ENCODE measurements around the gene ZKSCAN8. TPM values are rescaled to one million over a fixed set of nuclear protein-coding genes. Genes with fewer than 3 reads are reported as not detected.

The ZKSCAN8 gene
- total and polyA plus RNA-seq, 2 experiments from 2014 or later: 4.1 to 12.0 TPM

GRCh38 chr6:28205879-28206278 lies 64.2 kb downstream of the ZKSCAN8 start:
- Histone ChIP-seq H3K36me3 (ENCODE audit: low read depth) (no peaks in the 10 kb centered on the region), H4K20me1 (ENCODE audit: insufficient read depth) (no peaks in the 10 kb centered on the region), H2AFZ (no peak overlapping the region), H3K4me1 (ENCODE audit: insufficient read depth) (no peaks in the 10 kb centered on the region), H3K27me3 (replicated peaks; ENCODE audit: insufficient read depth) (peaks cover 53% of the 10 kb centered on the region), H3F3A (ENCODE audit: insufficient read depth) (no peaks in the 10 kb centered on the region), H3K9ac (no peak overlapping the region), H3K9me3 (ENCODE audit: low read depth) (no peaks in the 10 kb centered on the region), H3K4me2 (ENCODE audit: unreplicated experiment) (no peak overlapping the region), H3K9me2 (ENCODE audit: insufficient read depth) (no peaks in the 10 kb centered on the region), H3K4me3 (no peak overlapping the region), H3K79me2 (ENCODE audit: insufficient read depth) (no peaks in the 10 kb centered on the region), H3K27ac (no peak overlapping the region)
- 76 to 79% methylated on average over 1 of the region's 1 CpG for WGBS, 2 experiments (ENCODE audit: low coverage in 1 of 2, low lambda C conversion rate in 2 of 2, missing lambda C conversion rate in 2 of 2)
- in situ Hi-C loops (cut with MboI): no loop called here
- TF ChIP-seq EZH2phosphoT487 (IDR thresholded peaks at IDR 0.05; ENCODE audit: insufficient read depth, low read depth) (no peak), EZH2 (IDR thresholded peaks at IDR 0.05; ENCODE audit: insufficient read depth, poor library complexity, severe bottlenecking) (no peak)
- DNase-seq: no peak

DNA sequence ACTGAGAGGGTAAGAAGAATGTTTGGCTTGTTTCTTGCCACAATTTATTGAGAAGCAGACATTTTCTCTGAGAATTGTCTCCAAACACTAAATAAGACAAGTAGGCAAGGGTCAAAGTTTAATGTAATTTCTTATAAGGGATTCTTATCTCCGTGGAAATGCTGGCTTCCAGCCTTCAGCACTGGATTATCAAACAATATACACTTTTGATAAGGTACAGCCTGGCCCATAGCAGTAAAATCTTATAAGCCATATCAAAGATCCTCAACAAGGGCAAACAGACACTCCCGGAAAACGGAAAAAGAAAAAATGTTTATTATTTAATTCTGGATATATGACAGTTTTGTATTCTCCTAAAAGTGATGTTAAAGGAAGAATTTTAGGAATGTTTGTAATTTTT lies 64.8 kb downstream of the ZKSCAN8 start:
- Histone ChIP-seq H4K20me1 (ENCODE audit: insufficient read depth) (no peaks in the 10 kb centered on the region), H3K9ac (no peak overlapping the region), H3K36me3 (ENCODE audit: low read depth) (no peaks in the 10 kb centered on the region), H3K9me2 (ENCODE audit: insufficient read depth) (no peaks in the 10 kb centered on the region), H3K4me1 (ENCODE audit: insufficient read depth) (no peaks in the 10 kb centered on the region), H3K9me3 (ENCODE audit: low read depth) (no peaks in the 10 kb centered on the region), H3K4me3 (no peak overlapping the region), H3K79me2 (ENCODE audit: insufficient read depth) (no peaks in the 10 kb centered on the region), H2AFZ (no peak overlapping the region), H3K4me2 (ENCODE audit: unreplicated experiment) (no peak overlapping the region), H3F3A (ENCODE audit: insufficient read depth) (no peaks in the 10 kb centered on the region), H3K27me3 (replicated peaks; ENCODE audit: insufficient read depth) (peaks cover 59% of the 10 kb centered on the region), H3K27ac (no peak overlapping the region)
- 66 to 70% methylated on average over 3 of the region's 3 CpGs for WGBS, 2 experiments (ENCODE audit: low coverage in 1 of 2, low lambda C conversion rate in 2 of 2, missing lambda C conversion rate in 2 of 2)
- no peak for DNase-seq
- TF ChIP-seq EZH2 (IDR thresholded peaks at IDR 0.05; ENCODE audit: insufficient read depth, poor library complexity, severe bottlenecking) (no peak), EZH2phosphoT487 (IDR thresholded peaks at IDR 0.05; ENCODE audit: insufficient read depth, low read depth) (no peak)
- in situ Hi-C loops (cut with MboI): no loop called here

DNA sequence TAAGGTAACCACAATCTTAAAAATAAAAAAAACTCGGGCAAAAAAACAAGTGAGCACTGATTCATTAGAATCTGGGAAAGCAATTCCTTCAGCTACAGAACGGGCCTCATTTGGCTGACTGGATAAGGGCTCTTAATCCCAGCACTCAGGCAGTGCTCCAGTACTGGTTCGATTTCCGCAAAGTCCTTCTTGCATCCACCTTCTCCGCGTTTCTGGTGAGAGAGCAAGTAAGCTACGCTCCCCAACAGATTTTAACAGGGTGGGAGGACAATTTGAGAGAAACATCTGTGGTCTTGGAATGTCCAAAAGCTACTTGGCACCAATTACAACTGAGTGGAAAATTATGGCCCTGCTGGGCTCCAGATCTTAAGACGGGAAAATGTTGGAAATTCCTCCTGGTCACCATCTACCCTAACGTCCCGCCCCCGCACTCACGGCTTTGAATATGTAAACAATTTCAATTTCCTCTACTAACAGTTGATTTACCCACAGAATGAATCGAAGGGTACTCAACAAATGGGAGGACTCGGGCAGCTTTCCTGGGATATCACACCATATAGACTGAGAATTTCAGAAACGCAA lies 65.3 kb downstream of the ZKSCAN8 start:
- in situ Hi-C loops (cut with MboI): no loop called here
- Histone ChIP-seq H3K9me3 (ENCODE audit: low read depth) (no peaks in the 10 kb centered on the region), H3K36me3 (ENCODE audit: low read depth) (no peaks in the 10 kb centered on the region), H3F3A (ENCODE audit: insufficient read depth) (no peaks in the 10 kb centered on the region), H3K9ac (peak overlapping the region; percentile 39; the same call in 1 of the 2 replicates), H2AFZ (peak overlapping the region; percentile 87), H3K4me2 (ENCODE audit: unreplicated experiment) (peak overlapping the region; percentile 89), H3K9me2 (ENCODE audit: insufficient read depth) (no peaks in the 10 kb centered on the region), H3K4me3 (peak overlapping the region; percentile 76), H3K27me3 (replicated peaks; ENCODE audit: insufficient read depth) (peaks cover 64% of the 10 kb centered on the region), H3K79me2 (ENCODE audit: insufficient read depth) (no peaks in the 10 kb centered on the region), H4K20me1 (ENCODE audit: insufficient read depth) (no peaks in the 10 kb centered on the region), H3K27ac (no peak overlapping the region), H3K4me1 (ENCODE audit: insufficient read depth) (no peaks in the 10 kb centered on the region)
- no peak for TF ChIP-seq EZH2phosphoT487 (IDR thresholded peaks at IDR 0.05; ENCODE audit: insufficient read depth, low read depth)
- TF ChIP-seq EZH2 (IDR thresholded peaks at IDR 0.05; ENCODE audit: insufficient read depth, poor library complexity, severe bottlenecking): no peak
- DNase-seq: peak; percentile 14
- WGBS, 2 experiments (ENCODE audit: low coverage in 1 of 2, low lambda C conversion rate in 2 of 2, missing lambda C conversion rate in 2 of 2): 15 to 20% methylated on average over 15 of the region's 15 CpGs

- Histone ChIP-seq H3K9me3 (ENCODE audit: low read depth) (no peaks in the 10 kb centered on the region), H3K36me3 (ENCODE audit: low read depth) (no peaks in the 10 kb centered on the region), H3K79me2 (ENCODE audit: insufficient read depth) (no peaks in the 10 kb centered on the region), H3K27ac (no peak overlapping the region), H3F3A (ENCODE audit: insufficient read depth) (no peaks in the 10 kb centered on the region), H3K9me2 (ENCODE audit: insufficient read depth) (no peaks in the 10 kb centered on the region), H3K27me3 (replicated peaks; ENCODE audit: insufficient read depth) (peaks cover 64% of the 10 kb centered on the region), H3K4me1 (ENCODE audit: insufficient read depth) (no peaks in the 10 kb centered on the region), H3K9ac (peak overlapping the region; percentile 39; the same call in 1 of the 2 replicates), H3K4me2 (ENCODE audit: unreplicated experiment) (peak overlapping the region; percentile 89), H4K20me1 (ENCODE audit: insufficient read depth) (no peaks in the 10 kb centered on the region), H3K4me3 (peak overlapping the region; percentile 76), H2AFZ (peak overlapping the region; percentile 87)
- DNase-seq: peak; percentile 66
- TF ChIP-seq EZH2phosphoT487 (IDR thresholded peaks at IDR 0.05; ENCODE audit: insufficient read depth, low read depth): no peak
- TF ChIP-seq EZH2 (IDR thresholded peaks at IDR 0.05; ENCODE audit: insufficient read depth, poor library complexity, severe bottlenecking): no peak
- whole genome bisulfite sequencing, 2 experiments (ENCODE audit: low coverage in 1 of 2, low lambda C conversion rate in 2 of 2, missing lambda C conversion rate in 2 of 2): 1 to 2% methylated on average over 35 of the region's 35 CpGs
- in situ Hi-C loops (cut with MboI): no loop called here
These were observed 65.9 kb downstream of the ZKSCAN8 start for GRCh38 chr6:28207510-28208110.

Data from GM23248 (cell line).